OCI-LY1 (cell line): ENCODE measurements around the gene SYK.

Experiments used
- H2AFZ ChIP-seq: fragments of 200-600 bp; sonication (generic), shearing (Covaris generic); 2 replicates; pipeline ENCODE4 v1.6.0; 2014; ENCODE audit warnings: antibody characterized with exemption, mild to moderate bottlenecking, low read length
- H3F3A ChIP-seq: fragments of 200-600 bp; sonication (generic), shearing (Covaris generic); 2 replicates; pipeline ENCODE4 v1.6.0; 2014; ENCODE audit warnings: mild to moderate bottlenecking, antibody characterized with exemption, low read length, moderate library complexity; ENCODE audit not compliant: insufficient read depth
- H3K27ac ChIP-seq: fragments of 200-600 bp; sonication (generic); 2 replicates; pipeline ENCODE4 v1.5.1; 2014; ENCODE audit warnings: low read length, mixed run types, mild to moderate bottlenecking, low read depth; ENCODE audit not compliant: poor library complexity, severe bottlenecking
- H3K27me3 ChIP-seq: fragments of 200-600 bp; sonication (generic); 2 replicates; pipeline ENCODE4 v1.6.0; 2014; ENCODE audit warnings: antibody characterized with exemption, mild to moderate bottlenecking, low read length, moderate library complexity; ENCODE audit not compliant: insufficient read depth
- H3K36me3 ChIP-seq: fragments of 200-600 bp; sonication (generic); 2 replicates; pipeline ENCODE4 v1.6.1; 2014; ENCODE audit warnings: mild to moderate bottlenecking, antibody characterized with exemption, low read length, moderate library complexity, mixed read lengths; ENCODE audit not compliant: insufficient read depth
- H3K4me1 ChIP-seq: fragments of 200-600 bp; sonication (generic); 2 replicates; pipeline ENCODE4 v1.5.1; 2014; ENCODE audit warnings: mild to moderate bottlenecking, low read length, moderate library complexity; ENCODE audit not compliant: insufficient read depth, severe bottlenecking
- H3K4me2 ChIP-seq: fragments of 200-600 bp; sonication (generic), shearing (Covaris generic); 2 replicates; pipeline ENCODE4 v1.6.1; 2014; ENCODE audit warnings: low read length
- H3K4me3 ChIP-seq: fragments of 200-600 bp; sonication (generic); 2 replicates; pipeline ENCODE4 v1.5.1; 2014; ENCODE audit warnings: low read length, low read depth, mild to moderate bottlenecking, mixed read lengths; ENCODE audit not compliant: poor library complexity, severe bottlenecking
- H3K79me2 ChIP-seq: fragments of 200-600 bp; shearing (Covaris generic); 2 replicates; pipeline ENCODE4 v1.6.1; 2016; ENCODE audit warnings: mixed run types, low read length, mixed read lengths; ENCODE audit not compliant: insufficient read depth
- H3K9ac ChIP-seq: fragments of 200-600 bp; sonication (generic), shearing (Covaris generic); 2 replicates; pipeline ENCODE4 v1.6.1; 2014; ENCODE audit warnings: mild to moderate bottlenecking, low read length, mixed read lengths
- H3K9me2 ChIP-seq: fragments of 200-600 bp; sonication (generic), shearing (Covaris generic); 2 replicates; pipeline ENCODE4 v1.6.1; 2014; ENCODE audit warnings: low read depth, mild to moderate bottlenecking, low read length, mixed read lengths
- H3K9me3 ChIP-seq: fragments of 200-600 bp; shearing (Covaris generic); 2 replicates; pipeline ENCODE4 v1.6.1; 2014; ENCODE audit warnings: low read length, mixed read lengths
- H4K20me1 ChIP-seq: fragments of 200-600 bp; sonication (generic), shearing (Covaris generic); 2 replicates; pipeline ENCODE4 v1.6.0; 2016; ENCODE audit warnings: mild to moderate bottlenecking, low read length; ENCODE audit not compliant: insufficient read depth
- CTCF ChIP-seq: fragments of 200-600 bp; sonication (generic), shearing (Covaris generic); IDR thresholded peaks from 2 replicates; pipeline ENCODE4 v1.5.1; 2017; ENCODE audit warnings: mild to moderate bottlenecking, antibody characterized with exemption, low read length, moderate library complexity, mixed read lengths
- EZH2 ChIP-seq: fragments of 200-600 bp; sonication (generic), shearing (Covaris generic); IDR thresholded peaks from 2 replicates; pipeline ENCODE4 v1.8.0; 2017; ENCODE audit warnings: borderline replicate concordance, mixed run types, mild to moderate bottlenecking, antibody characterized with exemption, low read length, moderate library complexity, mixed read lengths

SYK gene

DNA sequence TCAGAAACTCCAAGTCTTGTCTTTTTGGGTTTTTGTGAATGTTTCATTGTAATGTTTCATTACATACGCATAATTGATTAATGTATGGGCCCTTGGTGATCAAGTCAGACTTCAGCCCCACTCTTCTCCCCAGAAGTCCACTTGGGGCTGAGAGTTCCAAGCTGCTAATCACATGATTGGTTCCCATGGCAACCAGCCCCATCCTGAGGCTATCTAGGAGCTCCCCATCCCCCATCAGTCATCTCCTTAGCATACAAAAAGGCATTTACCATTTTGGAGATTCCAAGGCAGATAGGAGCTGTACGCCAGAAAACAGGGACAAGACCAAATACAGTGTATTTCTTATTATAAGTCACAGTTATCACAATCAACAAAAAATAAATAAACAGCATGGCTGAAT, 22.9 kb upstream of the SYK start:
- Histone ChIP-seq H4K20me1 (no peaks in the 10 kb centered on the region), H3K79me2 (no peaks in the 10 kb centered on the region), H3K27ac (no peak overlapping the region), H3K9ac (no peak overlapping the region), H2AFZ (no peak overlapping the region), H3F3A (no peaks in the 10 kb centered on the region), H3K9me3 (no peaks in the 10 kb centered on the region), H3K9me2 (no peaks in the 10 kb centered on the region), H3K36me3 (no peaks in the 10 kb centered on the region), H3K4me3 (no peak overlapping the region), H3K4me2 (no peak overlapping the region), H3K27me3 (no peaks in the 10 kb centered on the region), H3K4me1 (peaks cover 44% of the 10 kb centered on the region)
- TF ChIP-seq CTCF (no peak), EZH2 (no peak)

DNA sequence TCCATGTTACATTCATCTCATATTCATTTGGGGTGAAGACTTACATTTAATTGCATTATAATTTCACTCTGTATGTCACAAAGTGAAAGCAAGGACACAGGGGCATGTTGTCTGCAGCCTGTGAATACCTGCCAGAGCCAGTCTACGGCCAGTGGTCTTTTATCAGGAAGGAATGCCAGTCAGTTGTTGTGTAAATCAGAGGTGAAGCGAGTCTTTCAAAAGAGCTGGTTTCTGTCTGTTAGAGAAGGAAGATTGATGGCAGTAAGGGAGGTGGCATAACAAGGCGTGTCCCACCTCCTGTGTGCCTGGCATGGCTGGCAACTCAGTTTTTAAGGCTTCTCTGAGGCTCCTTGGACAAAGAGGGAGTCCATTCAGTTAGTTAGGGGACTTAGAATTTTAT, 18.1 kb upstream of the SYK start:
- H3K9me3 ChIP-seq = no peaks in the 10 kb centered on the region
- TF ChIP-seq EZH2 (no peak), CTCF (no peak)
- no peaks in the 10 kb centered on the region for H3K36me3 ChIP-seq
- H3K9me2 ChIP-seq = no peaks in the 10 kb centered on the region
- H3K9ac ChIP-seq = no peak overlapping the region
- no peak overlapping the region for H3K4me3 ChIP-seq
- H4K20me1 ChIP-seq = no peaks in the 10 kb centered on the region
- no peaks in the 10 kb centered on the region for H3K79me2 ChIP-seq
- no peaks in the 10 kb centered on the region for H3K27me3 ChIP-seq
- peaks cover 22% of the 10 kb centered on the region for H3K4me1 ChIP-seq
- no peak overlapping the region for H3K27ac ChIP-seq
- no peak overlapping the region for H2AFZ ChIP-seq
- no peaks in the 10 kb centered on the region for H3F3A ChIP-seq
- H3K4me2 ChIP-seq = no peak overlapping the region

GRCh38 chr9:90783964-90784363, 17.7 kb upstream of the SYK start:
- TF ChIP-seq EZH2 = no peak
- TF ChIP-seq CTCF = no peak
- no peaks in the 10 kb centered on the region for H3K9me3 ChIP-seq
- no peaks in the 10 kb centered on the region for H3K9me2 ChIP-seq
- H3K9ac ChIP-seq = no peak overlapping the region
- H3K36me3 ChIP-seq = no peaks in the 10 kb centered on the region
- no peak overlapping the region for H3K4me2 ChIP-seq
- no peaks in the 10 kb centered on the region for H3F3A ChIP-seq
- no peak overlapping the region for H2AFZ ChIP-seq
- peaks cover 22% of the 10 kb centered on the region for H3K4me1 ChIP-seq
- H3K27me3 ChIP-seq = no peaks in the 10 kb centered on the region
- no peak overlapping the region for H3K4me3 ChIP-seq
- no peaks in the 10 kb centered on the region for H3K79me2 ChIP-seq
- H4K20me1 ChIP-seq = no peaks in the 10 kb centered on the region
- no peak overlapping the region for H3K27ac ChIP-seq
